ENCODE data around the gene LDOC1. TPM values are rescaled to one million over a fixed set of nuclear protein-coding genes. Genes with fewer than 3 reads are reported as not detected.

The LDOC1 gene
- total RNA-seq = 6.2 and 8.5 TPM in 2 replicates

DNA sequence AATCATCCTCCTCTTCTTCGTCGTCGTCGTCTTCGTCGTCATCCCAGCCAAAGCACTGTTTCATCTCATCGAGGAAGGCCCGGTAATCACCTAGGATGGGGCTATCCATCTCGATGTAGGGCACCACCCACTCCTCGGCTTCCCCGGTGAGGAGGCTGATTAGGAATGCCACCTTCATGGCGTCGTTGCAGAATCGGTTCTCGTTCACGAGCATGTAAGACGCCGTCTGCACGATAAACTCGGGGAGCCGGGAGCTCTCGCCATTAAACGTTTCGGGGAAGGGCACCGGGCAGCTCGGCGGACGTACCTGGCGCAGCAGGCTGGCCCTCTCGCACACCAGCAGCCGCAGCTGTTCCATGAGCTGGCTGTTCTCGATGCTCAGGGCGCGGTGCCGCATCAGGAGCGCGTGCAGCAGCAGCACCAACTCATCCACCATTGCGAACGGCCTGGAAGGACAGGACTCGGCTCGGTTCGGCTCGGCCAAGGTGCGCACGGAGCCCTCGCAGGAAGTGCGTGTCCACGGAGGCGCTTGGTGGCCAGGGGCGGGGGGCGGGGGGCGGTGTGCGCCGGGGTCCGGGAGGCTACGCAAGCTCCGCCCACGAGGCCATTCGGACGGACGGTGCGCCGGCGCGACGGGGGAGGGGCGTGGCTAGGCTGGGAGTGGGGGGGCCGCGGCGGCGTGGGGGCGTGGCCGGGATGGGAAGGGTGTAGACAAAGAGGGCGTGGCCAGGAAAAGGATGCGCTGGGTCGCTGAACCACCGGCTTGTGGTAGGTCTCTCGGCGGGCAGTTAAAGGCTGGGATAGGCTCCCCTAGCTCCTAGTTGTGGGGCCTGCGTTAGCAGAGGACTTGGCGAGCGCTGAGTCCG, at the start of gene LDOC1:
Gene LDOC1 (minus strand): TSS at position 544 of the 866 bp plus-strand sequence. CDS start 108 bp downstream, at position 436.

Other genes starting within 250 kb of the LDOC1 start
- gene SPANXB1, start 174.5 kb downstream of the LDOC1 start, total RNA-seq = not detected in 2 replicates
- gene SPANXC, start 65.4 kb upstream of the LDOC1 start, total RNA-seq = not detected in 2 replicates

All from vein endothelial cell (primary cell).